GM23338 (cell line): ENCODE results near the gene FAF1. TPM values are rescaled to one million over a fixed set of nuclear protein-coding genes. Genes with fewer than 3 reads are reported as not detected.
A peak's percentile ranks its signal among the peaks of the same experiment; 100 is the strongest.

ENCODE experiments used
- ATAC-seq: fragments of 200-7000 bp; cut with Tn5 transposase; 3 replicates; pipeline ENCODE4 v1.9.1; 2020
- DNase-seq: peaks from one replicate; pipeline ENCODE4 v3.0.0-alpha.2; 2015; ENCODE audit warnings: low spot score
- H2AFZ ChIP-seq: fragments of 200-600 bp; sonication (generic); 2 replicates; pipeline ENCODE4 v1.8.0; 2016; ENCODE audit warnings: antibody characterized with exemption, mild to moderate bottlenecking, moderate library complexity
- H3F3A ChIP-seq: fragments of 200-600 bp; sonication (generic); replicated peaks from 2 replicates; pipeline ENCODE4 v1.8.0; 2017; ENCODE audit warnings: antibody characterized with exemption, mixed run types, low read depth
- H3K27ac ChIP-seq: fragments of 200-600 bp; sonication (generic); 2 replicates; pipeline ENCODE4 v1.6.1; 2016; ENCODE audit warnings: low read depth
- H3K27me3 ChIP-seq: fragments of 200-600 bp; sonication (generic); 2 replicates; pipeline ENCODE4 v1.8.0; 2016; ENCODE audit warnings: mild to moderate bottlenecking, mixed run types, moderate library complexity; ENCODE audit not compliant: insufficient read depth
- H3K36me3 ChIP-seq: fragments of 200-600 bp; sonication (generic); 2 replicates; pipeline ENCODE4 v1.8.0; 2016; ENCODE audit warnings: mild to moderate bottlenecking; ENCODE audit not compliant: insufficient read depth
- H3K4me1 ChIP-seq: fragments of 200-600 bp; sonication (generic); 2 replicates; pipeline ENCODE4 v1.8.0; 2016; ENCODE audit warnings: mild to moderate bottlenecking, moderate library complexity; ENCODE audit not compliant: insufficient read depth
- H3K4me2 ChIP-seq: fragments of 200-600 bp; sonication (generic); 2 replicates; pipeline ENCODE4 v1.7.1; 2017; ENCODE audit warnings: mixed run types
- H3K4me3 ChIP-seq: fragments of 200-600 bp; sonication (generic); 2 replicates; pipeline ENCODE4 v1.6.1; 2016; ENCODE audit warnings: mixed run types
- H3K79me2 ChIP-seq: fragments of 200-600 bp; sonication (generic); replicated peaks from 2 replicates; pipeline ENCODE4 v1.8.0; 2017; ENCODE audit warnings: mild to moderate bottlenecking; ENCODE audit not compliant: insufficient read depth
- H3K9me2 ChIP-seq: fragments of 200-600 bp; sonication (generic); 2 replicates; pipeline ENCODE4 v1.8.0; 2017; ENCODE audit not compliant: insufficient read depth
- H4K20me1 ChIP-seq: fragments of 200-600 bp; sonication (generic); replicated peaks from 2 replicates; pipeline ENCODE4 v1.8.0; 2017; ENCODE audit warnings: mild to moderate bottlenecking; ENCODE audit not compliant: insufficient read depth
- H3K27ac Mint-ChIP-seq: 2 replicates; pipeline ENCODE4 v1.8.0; 2020; ENCODE audit warnings: inconsistent platforms, mild to moderate bottlenecking, moderate library complexity, mixed read lengths
- H3K27me3 Mint-ChIP-seq: 3 replicates; pipeline ENCODE4 v1.8.0; 2022; ENCODE audit warnings: low read depth, mild to moderate bottlenecking, moderate library complexity, mixed read lengths, inconsistent platforms; ENCODE audit not compliant: insufficient read depth, poor library complexity
- H3K36me3 Mint-ChIP-seq: 3 replicates; pipeline ENCODE4 v1.8.0; 2021; ENCODE audit warnings: low read depth, mild to moderate bottlenecking, inconsistent platforms, moderate library complexity, mixed read lengths
- H3K4me1 Mint-ChIP-seq: 3 replicates; pipeline ENCODE4 v1.8.0; 2020; ENCODE audit warnings: mild to moderate bottlenecking, inconsistent platforms, mixed read lengths
- H3K4me3 Mint-ChIP-seq: 3 replicates; pipeline ENCODE4 v1.8.0; 2021; ENCODE audit warnings: moderate library complexity, mild to moderate bottlenecking, inconsistent platforms, mixed read lengths
- H3K9me3 Mint-ChIP-seq: 3 replicates; pipeline ENCODE4 v1.8.0; 2020; ENCODE audit warnings: moderate library complexity, mild to moderate bottlenecking, inconsistent platforms, mixed read lengths
- CREB1 ChIP-seq: fragments of 250-450 bp; sonication (Bioruptor Pico); IDR thresholded peaks from 2 replicates; pipeline ENCODE4 v1.5.0; 2020; ENCODE audit warnings: low read depth, mild to moderate bottlenecking, moderate library complexity
- EZH2 ChIP-seq: fragments of 200-600 bp; sonication (generic); IDR thresholded peaks from one replicate; pipeline ENCODE4 v1.8.0; 2017; ENCODE audit warnings: antibody characterized with exemption, mild to moderate bottlenecking, low read depth; ENCODE audit not compliant: unreplicated experiment
- EZH2phosphoT487 ChIP-seq: fragments of 200-600 bp; sonication (generic); IDR thresholded peaks from one replicate; pipeline ENCODE4 v1.8.1; 2018; ENCODE audit warnings: antibody characterized with exemption; ENCODE audit not compliant: unreplicated experiment
- JUNB ChIP-seq: IDR thresholded peaks from one replicate; pipeline ENCODE4 v1.6.1; 2016; ENCODE audit warnings: antibody characterized with exemption; ENCODE audit not compliant: unreplicated experiment
- NANOG ChIP-seq: IDR thresholded peaks from 2 replicates; pipeline ENCODE4 v1.6.1; 2016; ENCODE audit warnings: antibody characterized with exemption, borderline replicate concordance
- POLR2AphosphoS5 ChIP-seq: IDR thresholded peaks from 2 replicates; pipeline ENCODE4 v1.6.1; 2016; ENCODE audit warnings: antibody characterized with exemption, low read depth
- STAT1 ChIP-seq: IDR thresholded peaks from one replicate; pipeline ENCODE4 v1.6.1; 2016; ENCODE audit warnings: antibody characterized with exemption; ENCODE audit not compliant: unreplicated experiment
- ZNF114 ChIP-seq: fragments of 250-450 bp; sonication (Bioruptor Pico); IDR thresholded peaks from 2 replicates; pipeline ENCODE4 v1.5.0; 2020; ENCODE audit warnings: mild to moderate bottlenecking, moderate library complexity
- ZNF331 ChIP-seq: fragments of 250-450 bp; sonication (Bioruptor Pico); IDR thresholded peaks from 2 replicates; pipeline ENCODE4 v1.5.0; 2020; ENCODE audit warnings: low read depth, mild to moderate bottlenecking, moderate library complexity
- polyA plus RNA-seq: library from polyadenylated mRNA; unstranded; fragments of >200 nt; fragmentation: Nextera tagmentation; extraction: Ambion mirVana; gene quantifications from 2 replicates; pipeline ENCODE4 v1.2.1, GENCODE V29; 2016
- total RNA-seq: library from RNA; depleted of rRNA; stranded (reverse); fragments of >200 nt; shearing (Covaris generic); gene quantifications from 2 replicates; pipeline ENCODE4 v1.2.3, GENCODE V29; 2014
- TF ChIP-seq, protein P1 (sequence below): IDR thresholded peaks from 2 replicates; pipeline ENCODE4 v1.6.1; 2016; ENCODE audit warnings: antibody characterized with exemption
- TF ChIP-seq, protein P2 (sequence below): IDR thresholded peaks from one replicate; pipeline ENCODE4 v1.6.1; 2018; ENCODE audit warnings: antibody characterized with exemption; ENCODE audit not compliant: unreplicated experiment
- TF ChIP-seq, protein P3 (sequence below): fragments of 250-450 bp; sonication (Bioruptor Pico); IDR thresholded peaks from 2 replicates; pipeline ENCODE4 v1.5.0; 2020; ENCODE audit warnings: mild to moderate bottlenecking, moderate library complexity
- TF ChIP-seq, protein P4 (sequence below), 2 experiments: fragments of 200-600 bp in 1 of 2; sonication (generic) in 1 of 2; conservative IDR thresholded peaks; 2 replicates each; pipeline versions ENCODE4 v1.5.1 to v1.6.1; 2016 to 2017; ENCODE audit warnings: antibody characterized with exemption in 2 of 2, low read depth in 2 of 2, mild to moderate bottlenecking in 2 of 2, moderate library complexity in 1 of 2

The FAF1 gene
- total and polyA plus RNA-seq, 2 experiments from 2014 or later, result 24.1 to 53.2 TPM

DNA sequence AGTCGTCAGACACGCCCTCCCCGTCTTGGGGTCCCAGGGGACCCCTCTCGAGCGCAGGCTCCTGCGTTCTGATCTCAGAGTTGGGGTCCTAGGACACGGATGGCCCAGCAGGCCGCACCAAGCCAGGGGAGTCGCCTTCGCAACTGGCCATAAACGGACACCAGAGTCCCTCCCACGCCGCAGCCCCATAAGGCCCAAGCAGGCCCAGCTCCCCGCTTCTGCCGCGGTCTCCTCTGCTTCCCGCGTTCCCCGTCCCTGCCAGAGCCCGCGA lies 537.5 kb downstream of the FAF1 start:
- peak overlapping the region; percentile 93 for H3K4me2 ChIP-seq
- TF ChIP-seq EZH2 (no peak), EZH2phosphoT487 (no peak), POLR2AphosphoS5 (no peak), ZNF114 (no peak), CREB1 (CRISPR knock-in tag) (no peak), STAT1 (no peak), ZNF331 (CRISPR knock-in tag) (no peak), JUNB (no peak), NANOG (no peak)
- TF ChIP-seq, protein P1, sequence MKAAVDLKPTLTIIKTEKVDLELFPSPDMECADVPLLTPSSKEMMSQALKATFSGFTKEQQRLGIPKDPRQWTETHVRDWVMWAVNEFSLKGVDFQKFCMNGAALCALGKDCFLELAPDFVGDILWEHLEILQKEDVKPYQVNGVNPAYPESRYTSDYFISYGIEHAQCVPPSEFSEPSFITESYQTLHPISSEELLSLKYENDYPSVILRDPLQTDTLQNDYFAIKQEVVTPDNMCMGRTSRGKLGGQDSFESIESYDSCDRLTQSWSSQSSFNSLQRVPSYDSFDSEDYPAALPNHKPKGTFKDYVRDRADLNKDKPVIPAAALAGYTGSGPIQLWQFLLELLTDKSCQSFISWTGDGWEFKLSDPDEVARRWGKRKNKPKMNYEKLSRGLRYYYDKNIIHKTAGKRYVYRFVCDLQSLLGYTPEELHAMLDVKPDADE, result no peak
- TF ChIP-seq, protein P2, sequence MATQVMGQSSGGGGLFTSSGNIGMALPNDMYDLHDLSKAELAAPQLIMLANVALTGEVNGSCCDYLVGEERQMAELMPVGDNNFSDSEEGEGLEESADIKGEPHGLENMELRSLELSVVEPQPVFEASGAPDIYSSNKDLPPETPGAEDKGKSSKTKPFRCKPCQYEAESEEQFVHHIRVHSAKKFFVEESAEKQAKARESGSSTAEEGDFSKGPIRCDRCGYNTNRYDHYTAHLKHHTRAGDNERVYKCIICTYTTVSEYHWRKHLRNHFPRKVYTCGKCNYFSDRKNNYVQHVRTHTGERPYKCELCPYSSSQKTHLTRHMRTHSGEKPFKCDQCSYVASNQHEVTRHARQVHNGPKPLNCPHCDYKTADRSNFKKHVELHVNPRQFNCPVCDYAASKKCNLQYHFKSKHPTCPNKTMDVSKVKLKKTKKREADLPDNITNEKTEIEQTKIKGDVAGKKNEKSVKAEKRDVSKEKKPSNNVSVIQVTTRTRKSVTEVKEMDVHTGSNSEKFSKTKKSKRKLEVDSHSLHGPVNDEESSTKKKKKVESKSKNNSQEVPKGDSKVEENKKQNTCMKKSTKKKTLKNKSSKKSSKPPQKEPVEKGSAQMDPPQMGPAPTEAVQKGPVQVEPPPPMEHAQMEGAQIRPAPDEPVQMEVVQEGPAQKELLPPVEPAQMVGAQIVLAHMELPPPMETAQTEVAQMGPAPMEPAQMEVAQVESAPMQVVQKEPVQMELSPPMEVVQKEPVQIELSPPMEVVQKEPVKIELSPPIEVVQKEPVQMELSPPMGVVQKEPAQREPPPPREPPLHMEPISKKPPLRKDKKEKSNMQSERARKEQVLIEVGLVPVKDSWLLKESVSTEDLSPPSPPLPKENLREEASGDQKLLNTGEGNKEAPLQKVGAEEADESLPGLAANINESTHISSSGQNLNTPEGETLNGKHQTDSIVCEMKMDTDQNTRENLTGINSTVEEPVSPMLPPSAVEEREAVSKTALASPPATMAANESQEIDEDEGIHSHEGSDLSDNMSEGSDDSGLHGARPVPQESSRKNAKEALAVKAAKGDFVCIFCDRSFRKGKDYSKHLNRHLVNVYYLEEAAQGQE, result no peak
- TF ChIP-seq, protein P3, sequence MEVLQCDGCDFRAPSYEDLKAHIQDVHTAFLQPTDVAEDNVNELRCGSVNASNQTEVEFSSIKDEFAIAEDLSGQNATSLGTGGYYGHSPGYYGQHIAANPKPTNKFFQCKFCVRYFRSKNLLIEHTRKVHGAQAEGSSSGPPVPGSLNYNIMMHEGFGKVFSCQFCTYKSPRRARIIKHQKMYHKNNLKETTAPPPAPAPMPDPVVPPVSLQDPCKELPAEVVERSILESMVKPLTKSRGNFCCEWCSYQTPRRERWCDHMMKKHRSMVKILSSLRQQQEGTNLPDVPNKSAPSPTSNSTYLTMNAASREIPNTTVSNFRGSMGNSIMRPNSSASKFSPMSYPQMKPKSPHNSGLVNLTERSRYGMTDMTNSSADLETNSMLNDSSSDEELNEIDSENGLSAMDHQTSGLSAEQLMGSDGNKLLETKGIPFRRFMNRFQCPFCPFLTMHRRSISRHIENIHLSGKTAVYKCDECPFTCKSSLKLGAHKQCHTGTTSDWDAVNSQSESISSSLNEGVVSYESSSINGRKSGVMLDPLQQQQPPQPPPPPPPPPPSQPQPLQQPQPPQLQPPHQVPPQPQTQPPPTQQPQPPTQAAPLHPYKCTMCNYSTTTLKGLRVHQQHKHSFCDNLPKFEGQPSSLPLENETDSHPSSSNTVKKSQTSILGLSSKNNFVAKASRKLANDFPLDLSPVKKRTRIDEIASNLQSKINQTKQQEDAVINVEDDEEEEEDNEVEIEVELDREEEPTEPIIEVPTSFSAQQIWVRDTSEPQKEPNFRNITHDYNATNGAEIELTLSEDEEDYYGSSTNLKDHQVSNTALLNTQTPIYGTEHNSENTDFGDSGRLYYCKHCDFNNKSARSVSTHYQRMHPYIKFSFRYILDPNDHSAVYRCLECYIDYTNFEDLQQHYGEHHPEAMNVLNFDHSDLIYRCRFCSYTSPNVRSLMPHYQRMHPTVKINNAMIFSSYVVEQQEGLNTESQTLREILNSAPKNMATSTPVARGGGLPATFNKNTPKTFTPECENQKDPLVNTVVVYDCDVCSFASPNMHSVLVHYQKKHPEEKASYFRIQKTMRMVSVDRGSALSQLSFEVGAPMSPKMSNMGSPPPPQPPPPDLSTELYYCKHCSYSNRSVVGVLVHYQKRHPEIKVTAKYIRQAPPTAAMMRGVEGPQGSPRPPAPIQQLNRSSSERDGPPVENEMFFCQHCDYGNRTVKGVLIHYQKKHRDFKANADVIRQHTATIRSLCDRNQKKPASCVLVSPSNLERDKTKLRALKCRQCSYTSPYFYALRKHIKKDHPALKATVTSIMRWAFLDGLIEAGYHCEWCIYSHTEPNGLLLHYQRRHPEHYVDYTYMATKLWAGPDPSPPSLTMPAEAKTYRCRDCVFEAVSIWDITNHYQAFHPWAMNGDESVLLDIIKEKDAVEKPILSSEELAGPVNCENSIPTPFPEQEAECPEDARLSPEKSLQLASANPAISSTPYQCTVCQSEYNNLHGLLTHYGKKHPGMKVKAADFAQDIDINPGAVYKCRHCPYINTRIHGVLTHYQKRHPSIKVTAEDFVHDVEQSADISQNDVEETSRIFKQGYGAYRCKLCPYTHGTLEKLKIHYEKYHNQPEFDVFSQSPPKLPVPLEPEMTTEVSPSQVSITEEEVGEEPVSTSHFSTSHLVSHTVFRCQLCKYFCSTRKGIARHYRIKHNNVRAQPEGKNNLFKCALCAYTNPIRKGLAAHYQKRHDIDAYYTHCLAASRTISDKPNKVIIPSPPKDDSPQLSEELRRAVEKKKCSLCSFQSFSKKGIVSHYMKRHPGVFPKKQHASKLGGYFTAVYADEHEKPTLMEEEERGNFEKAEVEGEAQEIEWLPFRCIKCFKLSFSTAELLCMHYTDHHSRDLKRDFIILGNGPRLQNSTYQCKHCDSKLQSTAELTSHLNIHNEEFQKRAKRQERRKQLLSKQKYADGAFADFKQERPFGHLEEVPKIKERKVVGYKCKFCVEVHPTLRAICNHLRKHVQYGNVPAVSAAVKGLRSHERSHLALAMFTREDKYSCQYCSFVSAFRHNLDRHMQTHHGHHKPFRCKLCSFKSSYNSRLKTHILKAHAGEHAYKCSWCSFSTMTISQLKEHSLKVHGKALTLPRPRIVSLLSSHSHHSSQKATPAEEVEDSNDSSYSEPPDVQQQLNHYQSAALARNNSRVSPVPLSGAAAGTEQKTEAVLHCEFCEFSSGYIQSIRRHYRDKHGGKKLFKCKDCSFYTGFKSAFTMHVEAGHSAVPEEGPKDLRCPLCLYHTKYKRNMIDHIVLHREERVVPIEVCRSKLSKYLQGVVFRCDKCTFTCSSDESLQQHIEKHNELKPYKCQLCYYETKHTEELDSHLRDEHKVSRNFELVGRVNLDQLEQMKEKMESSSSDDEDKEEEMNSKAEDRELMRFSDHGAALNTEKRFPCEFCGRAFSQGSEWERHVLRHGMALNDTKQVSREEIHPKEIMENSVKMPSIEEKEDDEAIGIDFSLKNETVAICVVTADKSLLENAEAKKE (CRISPR knock-in tag), result no peak
- TF ChIP-seq, protein P4, sequence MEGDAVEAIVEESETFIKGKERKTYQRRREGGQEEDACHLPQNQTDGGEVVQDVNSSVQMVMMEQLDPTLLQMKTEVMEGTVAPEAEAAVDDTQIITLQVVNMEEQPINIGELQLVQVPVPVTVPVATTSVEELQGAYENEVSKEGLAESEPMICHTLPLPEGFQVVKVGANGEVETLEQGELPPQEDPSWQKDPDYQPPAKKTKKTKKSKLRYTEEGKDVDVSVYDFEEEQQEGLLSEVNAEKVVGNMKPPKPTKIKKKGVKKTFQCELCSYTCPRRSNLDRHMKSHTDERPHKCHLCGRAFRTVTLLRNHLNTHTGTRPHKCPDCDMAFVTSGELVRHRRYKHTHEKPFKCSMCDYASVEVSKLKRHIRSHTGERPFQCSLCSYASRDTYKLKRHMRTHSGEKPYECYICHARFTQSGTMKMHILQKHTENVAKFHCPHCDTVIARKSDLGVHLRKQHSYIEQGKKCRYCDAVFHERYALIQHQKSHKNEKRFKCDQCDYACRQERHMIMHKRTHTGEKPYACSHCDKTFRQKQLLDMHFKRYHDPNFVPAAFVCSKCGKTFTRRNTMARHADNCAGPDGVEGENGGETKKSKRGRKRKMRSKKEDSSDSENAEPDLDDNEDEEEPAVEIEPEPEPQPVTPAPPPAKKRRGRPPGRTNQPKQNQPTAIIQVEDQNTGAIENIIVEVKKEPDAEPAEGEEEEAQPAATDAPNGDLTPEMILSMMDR (conservative IDR thresholded peaks at IDR 0.05; ENCODE audit: low read depth in 2 of 2), result no peak
- Mint-ChIP-seq H3K27me3 (peaks cover 96% of the 10 kb centered on the region), H3K4me1 (peaks cover 60% of the 10 kb centered on the region), H3K27ac (no peak overlapping the region), H3K36me3 (peaks cover 4% of the 10 kb centered on the region; the same call in 2 of the 3 replicates), H3K4me3 (peak overlapping the region; percentile 76), H3K9me3 (peaks cover 6% of the 10 kb centered on the region)
- H3K4me1 ChIP-seq, result peaks cover 38% of the 10 kb centered on the region
- H3K9me2 ChIP-seq, result no peaks in the 10 kb centered on the region
- ATAC-seq, result no peak
- no peaks in the 10 kb centered on the region for H3K79me2 ChIP-seq
- H3K27ac ChIP-seq, result no peak overlapping the region
- H4K20me1 ChIP-seq, result peaks cover 41% of the 10 kb centered on the region
- H3K27me3 ChIP-seq, result peaks cover 100% of the 10 kb centered on the region
- DNase-seq, result no peak
- peak overlapping the region; percentile 75 for H3K4me3 ChIP-seq
- H3K36me3 ChIP-seq, result no peaks in the 10 kb centered on the region; the same call in 1 of the 2 replicates
- peak overlapping the region; percentile 86 for H2AFZ ChIP-seq
- 0 out of 2 replicates have a peak, but pooled peaks cover 13% of the 10 kb centered on the region for H3F3A ChIP-seq
